GM12878 (cell line): ENCODE measurements around the gene HNF4A.

Source experiments
- CTCF ChIP-seq, 3 experiments: IDR thresholded peaks in 2 of 3; conservative IDR thresholded peaks in 1 of 3; 2 replicates each; pipeline ENCODE4 v1.5.1; 2011; ENCODE audit warnings: low read depth in 3 of 3, low read length in 3 of 3, mild to moderate bottlenecking in 3 of 3, control low read depth in 2 of 3, moderate library complexity in 2 of 3, inconsistent platforms in 1 of 3, mixed read lengths in 1 of 3; ENCODE audit not compliant: control insufficient read depth in 2 of 3, insufficient read depth in 1 of 3; ENCODE audit errors: extremely low read depth in 1 of 3
- IRF5 ChIP-seq: fragments of 450-650 bp; IDR thresholded peaks from 2 replicates; pipeline ENCODE4 v1.6.1; 2017; ENCODE audit warnings: borderline replicate concordance
- SIX5 ChIP-seq: IDR thresholded peaks from 2 replicates; pipeline ENCODE4 v1.6.1; 2011; ENCODE audit warnings: mild to moderate bottlenecking, low read depth, low read length, moderate library complexity; ENCODE audit not compliant: severe bottlenecking

GRCh38 chr20:44414808-44415207 lies 59.3 kb downstream of the HNF4A start:
- TF ChIP-seq IRF5 (no peak), CTCF (IDR thresholded peaks at IDR 0.05 in 2 of 3, conservative IDR thresholded peaks at IDR 0.05 in 1 of 3; ENCODE audit: control insufficient read depth in 2 of 3, extremely low read depth in 1 of 3, insufficient read depth in 1 of 3, low read depth in 3 of 3, low read length in 3 of 3) (no peak), SIX5 (no peak)
